Caco-2 (cell line): ENCODE results near the gene COL24A1. TPM values are rescaled to one million over a fixed set of nuclear protein-coding genes. Genes with fewer than 3 reads are reported as not detected.
"Not testable (repeated sequence)": the region's sequence is repeated elsewhere in the genome, so short reads cannot be mapped to it uniquely, and the experiment has no call there.

Source experiments
- BruUV-seq: library from RNA; stranded (reverse); fragments of 400-500 nt; replicated peaks from 2 replicates; lab custom pipeline; 2021; lab: Mats Ljungman, UMichigan
- CTCF ChIA-PET: fragments of 300-600 bp; sonication (Branson Sonifier 250); formaldehyde crosslinking; loops from one replicate; lab custom pipeline; 2022; ENCODE audit warnings: antibody characterized with exemption; lab: Charles Lee
- POLR2A ChIA-PET: fragments of 300-600 bp; sonication (Branson Sonifier 250); formaldehyde crosslinking; loops from one replicate; lab custom pipeline; 2022; ENCODE audit warnings: antibody characterized with exemption; lab: Charles Lee
- DNase-seq, 2 experiments: peaks; one replicate each; pipeline versions ENCODE4 v3.0.0 to v3.0.0-alpha.2; 2020 to 2022
- H3K27me3 ChIP-seq: replicated peaks from 2 replicates; pipeline ENCODE4 v1.6.0; 2011; ENCODE audit warnings: low read length; ENCODE audit not compliant: control insufficient read depth, insufficient read depth
- H3K36me3 ChIP-seq: 2 replicates; pipeline ENCODE4 v1.5.1; 2011; ENCODE audit warnings: low read length; ENCODE audit not compliant: control insufficient read depth, insufficient read depth
- H3K4me1 ChIP-seq: fragments of 250-450 bp; sonication (Bioruptor Pico); 2 replicates; pipeline ENCODE4 v1.5.1; 2020; ENCODE audit warnings: mild to moderate bottlenecking
- H3K4me3 ChIP-seq: 2 replicates; pipeline ENCODE4 v1.5.1; 2011; ENCODE audit warnings: low read depth, mild to moderate bottlenecking, control low read depth, low read length
- H3K9me3 ChIP-seq: fragments of 250-450 bp; sonication (Bioruptor Pico); 2 replicates; pipeline ENCODE4 v1.5.1; 2020; ENCODE audit warnings: mild to moderate bottlenecking, moderate library complexity
- H3K27ac Mint-ChIP-seq: one replicate; pipeline ENCODE4 v1.8.0; 2022; ENCODE audit warnings: mixed read lengths; ENCODE audit not compliant: unreplicated experiment
- H3K27me3 Mint-ChIP-seq: one replicate; pipeline ENCODE4 v1.8.0; 2022; ENCODE audit warnings: mixed read lengths; ENCODE audit not compliant: insufficient read depth, unreplicated experiment
- H3K36me3 Mint-ChIP-seq: one replicate; pipeline ENCODE4 v1.8.0; 2022; ENCODE audit warnings: mild to moderate bottlenecking, mixed read lengths; ENCODE audit not compliant: insufficient read depth, unreplicated experiment
- H3K4me1 Mint-ChIP-seq: one replicate; pipeline ENCODE4 v1.8.0; 2022; ENCODE audit warnings: low read depth, mixed read lengths; ENCODE audit not compliant: unreplicated experiment
- H3K4me3 Mint-ChIP-seq: one replicate; pipeline ENCODE4 v1.8.0; 2022; ENCODE audit warnings: mild to moderate bottlenecking, moderate library complexity, mixed read lengths; ENCODE audit not compliant: unreplicated experiment
- H3K9me3 Mint-ChIP-seq: one replicate; pipeline ENCODE4 v1.8.0; 2022; ENCODE audit warnings: mixed read lengths; ENCODE audit not compliant: unreplicated experiment
- CTCF ChIP-seq, 2 experiments: fragments of 200-600 bp in 1 of 2; IDR thresholded peaks; 1 replicate in 1 of 2; 2 replicates in 1 of 2; pipeline versions ENCODE4 v1.5.1 to v1.8.0; 2011 to 2022; ENCODE audit warnings: antibody characterized with exemption in 1 of 2, control low read depth in 1 of 2, inconsistent platforms in 1 of 2, low read depth in 1 of 2, low read length in 1 of 2, mild to moderate bottlenecking in 1 of 2, moderate library complexity in 1 of 2; ENCODE audit not compliant: insufficient read depth in 1 of 2, severe bottlenecking in 1 of 2, unreplicated experiment in 1 of 2
- intact Hi-C: fragments of 100-400 bp; cut with micrococcal nuclease; formaldehyde crosslinking; loops from one replicate; pipeline ENCODE4 v1.10.0; 2022; ENCODE audit not compliant: unreplicated experiment
- total RNA-seq: library from RNA; stranded (reverse); gene quantifications from 2 replicates; pipeline ENCODE4 v1.2.3, GENCODE V29; 2022

COL24A1 gene
- total RNA-seq, 1 experiment from 2014 or later: 0.07 TPM

DNA sequence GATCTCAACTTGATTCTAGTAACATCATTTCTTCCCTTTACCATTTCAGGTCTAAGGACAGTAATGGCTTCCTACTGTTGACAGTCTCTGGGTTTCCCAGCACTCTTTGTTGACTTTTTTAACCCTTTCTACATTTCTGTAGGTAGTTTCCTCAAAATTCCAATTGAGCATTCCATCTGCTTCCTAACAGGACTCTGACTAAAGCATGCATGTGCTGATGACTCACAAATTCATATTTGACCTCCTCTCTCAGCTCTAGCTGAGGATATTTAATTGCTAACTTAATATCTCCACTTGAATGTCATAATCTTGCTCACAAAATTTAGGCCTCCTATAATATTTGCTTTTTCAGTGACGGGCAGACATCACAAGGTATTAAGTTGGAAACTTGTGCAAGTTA lies 355.1 kb downstream of the COL24A1 start:
- intact Hi-C loops: no loop called here

DNA sequence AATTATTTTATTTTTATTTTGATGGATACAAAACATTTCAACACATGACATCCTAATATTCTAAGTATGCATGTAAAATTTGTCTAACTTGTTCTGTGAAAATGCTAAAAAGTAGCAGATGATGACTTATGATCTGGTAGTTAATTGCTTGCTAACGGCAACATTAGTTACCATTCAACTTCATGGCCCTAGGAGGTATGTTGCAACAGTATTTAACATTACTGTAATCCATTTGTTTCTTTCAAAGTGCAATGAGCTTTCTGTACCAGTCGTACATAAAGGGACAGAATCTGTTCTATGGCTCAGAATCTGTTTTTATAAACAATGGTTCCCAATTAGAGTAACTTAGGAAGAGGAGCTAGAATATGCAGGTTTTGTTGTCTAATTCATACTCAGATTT lies 356.8 kb downstream of the COL24A1 start:
- Histone ChIP-seq H3K36me3 (no peaks in the 10 kb centered on the region), H3K4me1 (no peaks in the 10 kb centered on the region), H3K9me3 (no peaks in the 10 kb centered on the region), H3K27me3 (no peaks in the 10 kb centered on the region), H3K4me3 (no peak overlapping the region)
- no peak overlapping the region for H3K27ac Mint-ChIP-seq
- no peak overlapping the region for H3K4me3 Mint-ChIP-seq
- CTCF ChIA-PET: no interaction called here
- POLR2A ChIA-PET: no interaction called here
- intact Hi-C loops: no loop called here
- no peak for DNase-seq
- TF ChIP-seq CTCF (IDR thresholded peaks at IDR 0.05; ENCODE audit: insufficient read depth in 1 of 2, low read depth in 1 of 2, low read length in 1 of 2, severe bottlenecking in 1 of 2, unreplicated experiment in 1 of 2): no peak
- H3K27me3 Mint-ChIP-seq: peaks cover 10% of the 10 kb centered on the region
- H3K4me1 Mint-ChIP-seq: no peaks in the 10 kb centered on the region
- no peaks in the 10 kb centered on the region for H3K9me3 Mint-ChIP-seq
- no TSS peak for BruUV-seq
- no peaks in the 10 kb centered on the region for H3K36me3 Mint-ChIP-seq

More for the DNA sequence above, 355.1 kb downstream of the COL24A1 start:
- no peaks in the 10 kb centered on the region for H3K36me3 ChIP-seq
- no peak for DNase-seq
- Mint-ChIP-seq H3K36me3 (no peaks in the 10 kb centered on the region), H3K4me1 (no peaks in the 10 kb centered on the region), H3K27ac (no peak overlapping the region), H3K27me3 (peaks cover 10% of the 10 kb centered on the region), H3K4me3 (no peak overlapping the region), H3K9me3 (no peaks in the 10 kb centered on the region)
- ChIA-PET POLR2A (no interaction called here), CTCF (no interaction called here)
- no peak overlapping the region for H3K4me3 ChIP-seq
- no peaks in the 10 kb centered on the region for H3K27me3 ChIP-seq
- no peaks in the 10 kb centered on the region for H3K4me1 ChIP-seq
- TF ChIP-seq CTCF (IDR thresholded peaks at IDR 0.05; ENCODE audit: insufficient read depth in 1 of 2, low read depth in 1 of 2, low read length in 1 of 2, severe bottlenecking in 1 of 2, unreplicated experiment in 1 of 2): no peak
- no peaks in the 10 kb centered on the region for H3K9me3 ChIP-seq
- BruUV-seq: no TSS peak

DNA sequence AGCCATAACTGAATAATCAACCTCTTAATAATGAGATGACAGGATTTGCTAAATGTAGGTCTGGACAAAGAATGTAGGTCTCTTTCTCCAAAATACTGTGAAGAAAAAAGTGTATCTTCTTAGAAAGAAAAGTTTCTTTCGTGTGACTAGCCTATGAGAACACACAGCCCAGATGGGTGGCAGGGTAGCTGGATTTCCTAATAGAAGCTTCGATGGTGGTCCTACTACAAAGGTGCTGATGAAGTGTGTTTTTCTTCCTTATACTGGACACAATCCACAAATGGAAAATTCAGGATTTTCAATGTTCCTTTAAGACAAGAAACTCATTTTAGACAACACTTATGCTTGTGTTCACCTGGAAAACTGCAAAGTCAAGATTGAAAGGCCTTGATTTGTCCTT lies 358.2 kb downstream of the COL24A1 start:
- H3K27me3 ChIP-seq: no peaks in the 10 kb centered on the region
- Mint-ChIP-seq H3K27ac (no peak overlapping the region), H3K9me3 (no peaks in the 10 kb centered on the region), H3K27me3 (peaks cover 11% of the 10 kb centered on the region), H3K36me3 (no peaks in the 10 kb centered on the region), H3K4me1 (no peaks in the 10 kb centered on the region), H3K4me3 (no peak overlapping the region)
- BruUV-seq: no TSS peak
- H3K36me3 ChIP-seq: no peaks in the 10 kb centered on the region
- H3K9me3 ChIP-seq: no peaks in the 10 kb centered on the region
- H3K4me1 ChIP-seq: no peaks in the 10 kb centered on the region
- no peak overlapping the region for H3K4me3 ChIP-seq
- no peak for TF ChIP-seq CTCF (IDR thresholded peaks at IDR 0.05; ENCODE audit: insufficient read depth in 1 of 2, low read depth in 1 of 2, low read length in 1 of 2, severe bottlenecking in 1 of 2, unreplicated experiment in 1 of 2)
- ChIA-PET CTCF (no interaction called here), POLR2A (no interaction called here)
- intact Hi-C loops: no loop called here
- DNase-seq: no peak

DNA sequence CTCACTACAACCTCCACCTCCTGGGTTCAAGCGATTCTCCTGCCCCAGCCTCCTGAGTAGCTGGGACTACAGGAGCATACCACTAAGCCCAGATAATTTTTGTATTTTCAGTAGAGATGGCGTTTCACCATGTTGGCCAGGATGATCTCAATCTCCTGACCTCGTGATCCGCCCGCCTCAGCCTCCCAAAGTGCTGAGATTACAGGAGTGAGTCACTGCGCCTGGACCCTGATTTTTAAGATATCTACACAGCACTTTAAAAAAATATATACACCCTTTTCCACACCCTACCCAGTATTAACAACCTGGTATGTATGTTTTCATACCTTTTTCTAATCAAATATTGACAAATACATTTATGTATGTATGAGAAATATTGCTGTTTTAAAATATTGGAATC lies 379.6 kb downstream of the COL24A1 start:
- H3K27me3 Mint-ChIP-seq, POLR2A ChIA-PET: not testable (repeated sequence)

More for the DNA sequence above, 379.6 kb downstream of the COL24A1 start:
- H3K4me3 Mint-ChIP-seq, H3K4me1 ChIP-seq, DNase-seq, intact Hi-C loops, BruUV-seq, H3K36me3 ChIP-seq, H3K27me3 ChIP-seq, H3K9me3 ChIP-seq, H3K9me3 Mint-ChIP-seq, H3K36me3 Mint-ChIP-seq, H3K4me1 Mint-ChIP-seq, H3K27ac Mint-ChIP-seq, H3K4me3 ChIP-seq, CTCF ChIA-PET: not testable (repeated sequence)
